AG04450 (cell line): ENCODE results near the gene TRAPPC8. TPM values are rescaled to one million over a fixed set of nuclear protein-coding genes. Genes with fewer than 3 reads are reported as not detected.
"Not testable (repeated sequence)": the region's sequence is repeated elsewhere in the genome, so short reads cannot be mapped to it uniquely, and the experiment has no call there.

ENCODE experiments used
- CTCF ChIA-PET: fragments of 300-600, 350-600 bp; formaldehyde crosslinking; extraction: SDS; loops from one replicate; lab custom pipeline; 2022; ENCODE audit warnings: antibody characterized with exemption, inconsistent platforms; lab: Charles Lee
- POLR2A ChIA-PET: fragments of 350-600 bp; formaldehyde crosslinking; extraction: SDS; loops from one replicate; lab custom pipeline; 2021; ENCODE audit warnings: antibody characterized with exemption, inconsistent platforms; lab: Yijun Ruan, JAX
- DNase-seq: peaks from one replicate; pipeline ENCODE4 v3.0.0-alpha.2; 2011; ENCODE audit warnings: low read depth, low spot score
- H3K27ac ChIP-seq: one replicate; pipeline ENCODE4 v1.5.1; 2012; ENCODE audit warnings: low read depth, low read length, control low read depth
- H3K27me3 ChIP-seq: one replicate; pipeline ENCODE4 v1.6.0; 2012; ENCODE audit warnings: low read length; ENCODE audit not compliant: control insufficient read depth, insufficient read depth
- H3K4me3 ChIP-seq: 2 replicates; pipeline ENCODE4 v1.5.1; 2011; ENCODE audit warnings: mild to moderate bottlenecking, low read depth, low read length, control low read depth
- H3K9me3 ChIP-seq: 2 replicates; pipeline ENCODE4 v1.5.1; 2012; ENCODE audit warnings: low read length; ENCODE audit not compliant: control insufficient read depth, insufficient read depth
- CTCF ChIP-seq: IDR thresholded peaks from 2 replicates; pipeline ENCODE4 v1.5.1; 2011; ENCODE audit warnings: low read depth, low read length, control low read depth, inconsistent platforms
- polyA plus RNA-seq: library from polyadenylated mRNA; depleted of rRNA; stranded (reverse); fragments of >200 nt; gene quantifications from 2 replicates; pipeline ENCODE4 v1.2.3, GENCODE V29; 2011

The TRAPPC8 gene
- polyA plus RNA-seq, 1 experiment: 57.6 TPM

DNA sequence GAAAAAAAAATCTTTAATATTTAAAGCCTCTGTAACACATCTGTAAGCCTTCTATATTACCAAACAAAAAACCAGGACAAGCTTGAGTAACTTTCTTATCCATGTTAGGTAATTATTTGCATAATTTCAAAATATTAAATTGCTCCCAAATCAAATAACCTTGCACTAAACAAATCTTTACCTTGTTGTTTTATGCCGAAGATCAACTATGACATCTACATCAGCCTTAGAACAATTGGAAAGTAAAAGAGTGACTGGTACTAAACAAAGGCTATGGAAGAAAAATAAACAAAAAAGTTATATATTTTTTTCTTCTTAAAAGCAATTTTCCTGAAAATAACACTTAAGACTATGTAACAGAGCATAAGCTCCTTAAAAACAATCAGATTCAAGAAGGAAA lies 111.0 kb downstream of the TRAPPC8 start:
- Histone ChIP-seq H3K27ac (no peak overlapping the region), H3K27me3 (no peaks in the 10 kb centered on the region), H3K4me3 (no peak overlapping the region), H3K9me3 (no peaks in the 10 kb centered on the region)
- CTCF ChIA-PET: no interaction called here
- DNase-seq: no peak
- POLR2A ChIA-PET: no interaction called here
- no peak for TF ChIP-seq CTCF

DNA sequence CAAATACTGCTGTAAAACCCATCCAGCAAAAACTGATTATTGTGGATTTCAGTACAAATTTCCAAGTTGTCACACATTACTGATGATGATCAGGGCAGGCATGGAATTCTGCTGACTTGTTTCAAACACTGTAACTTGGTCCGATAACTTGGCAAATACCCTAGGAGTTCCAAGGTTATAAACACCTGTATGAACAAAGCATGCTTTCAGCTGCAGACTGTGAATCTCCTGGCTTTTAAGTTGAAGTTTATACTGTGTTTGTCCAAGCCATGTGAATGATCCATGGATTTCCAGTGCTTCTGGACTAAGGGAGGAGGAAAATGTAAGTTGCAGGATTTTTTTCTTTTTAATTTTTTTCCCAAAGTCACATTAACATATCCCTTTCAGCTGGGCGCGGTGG lies 112.2 kb downstream of the TRAPPC8 start:
- no peaks in the 10 kb centered on the region for H3K9me3 ChIP-seq
- ChIA-PET CTCF (interaction anchor here (0.7 kb wide), 1 partner anchor 10 kb away, joined by 3 read pairs; no protein-coding TSS in a partner anchor), POLR2A (no interaction called here)
- H3K27me3 ChIP-seq: no peaks in the 10 kb centered on the region
- no peak for TF ChIP-seq CTCF
- no peak overlapping the region for H3K27ac ChIP-seq
- no peak overlapping the region for H3K4me3 ChIP-seq
- no peak for DNase-seq

GRCh38 chr18:31828613-31829012 lies 114.3 kb downstream of the TRAPPC8 start:
- ChIA-PET CTCF (interaction anchor here (0.8 to 1.6 kb wide), 2 partner anchors 8 to 9 kb away, joined by 3 to 6 read pairs; no protein-coding TSS in a partner anchor), POLR2A (no interaction called here)
- Histone ChIP-seq H3K27ac (no peak overlapping the region), H3K9me3 (no peaks in the 10 kb centered on the region), H3K27me3 (no peaks in the 10 kb centered on the region), H3K4me3 (no peak overlapping the region)
- TF ChIP-seq CTCF: no peak
- DNase-seq: no peak

- H3K9me3 ChIP-seq, POLR2A ChIA-PET, H3K27me3 ChIP-seq, H3K4me3 ChIP-seq, DNase-seq, H3K27ac ChIP-seq, CTCF ChIA-PET: not testable (repeated sequence)
Measured at GRCh38 chr18:31826673-31827325, 116.1 kb downstream of the TRAPPC8 start.

- ChIA-PET POLR2A (no interaction called here), CTCF (no interaction called here)
- no peak overlapping the region for H3K27ac ChIP-seq
- no peak overlapping the region for H3K4me3 ChIP-seq
- TF ChIP-seq CTCF: no peak
- H3K9me3 ChIP-seq: no peaks in the 10 kb centered on the region
- H3K27me3 ChIP-seq: no peaks in the 10 kb centered on the region
- DNase-seq: no peak
Measured at GRCh38 chr18:31825772-31826171, 117.2 kb downstream of the TRAPPC8 start.
